HUES6 (cell line): ENCODE data around the gene ACOT6.
"Not testable (repeated sequence)": the region's sequence is repeated elsewhere in the genome, so short reads cannot be mapped to it uniquely, and the experiment has no call there.

Experiments
- H3K27ac ChIP-seq: 2 replicates; pipeline ENCODE4 v1.7.0; 2013; ENCODE audit warnings: low read depth, mild to moderate bottlenecking, low read length, inconsistent platforms
- H3K27me3 ChIP-seq: 2 replicates; pipeline ENCODE4 v1.6.1; 2013; ENCODE audit warnings: low read length; ENCODE audit not compliant: control insufficient read depth, insufficient read depth
- H3K36me3 ChIP-seq: 2 replicates; pipeline ENCODE4 v1.6.1; 2013; ENCODE audit warnings: low read length; ENCODE audit not compliant: control insufficient read depth, insufficient read depth
- H3K4me1 ChIP-seq: 2 replicates; pipeline ENCODE4 v1.6.1; 2013; ENCODE audit warnings: low read length; ENCODE audit not compliant: control insufficient read depth, insufficient read depth
- H3K4me3 ChIP-seq: 2 replicates; pipeline ENCODE4 v1.5.1; 2013; ENCODE audit warnings: low read depth, low read length
- H3K9ac ChIP-seq: one replicate; pipeline ENCODE4 v1.6.1; 2013; ENCODE audit warnings: mild to moderate bottlenecking, low read length
- H3K9me3 ChIP-seq: 2 replicates; pipeline ENCODE4 v1.6.1; 2013; ENCODE audit warnings: low read depth, low read length; ENCODE audit not compliant: control insufficient read depth, insufficient read depth

The ACOT6 gene

DNA sequence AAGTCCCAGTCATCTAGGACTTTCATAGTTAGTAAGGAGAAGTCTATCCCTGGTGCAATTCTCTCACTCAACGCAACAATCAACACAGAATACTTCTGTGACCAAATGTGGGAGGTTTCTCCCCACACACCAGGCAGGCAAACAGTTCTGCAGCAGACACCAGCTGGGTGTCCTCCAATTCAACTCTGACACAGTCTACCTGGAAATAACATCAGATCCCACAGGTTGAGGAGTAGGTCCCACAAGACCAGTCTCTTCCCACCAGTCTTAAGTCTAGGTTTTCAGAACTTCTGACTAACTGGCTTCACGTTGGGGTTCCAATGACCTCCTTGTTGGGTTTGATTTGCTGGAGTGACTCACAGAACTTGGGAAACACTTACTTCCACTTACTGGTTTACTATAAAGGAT is 14.8 kb downstream of the ACOT6 start:
- Histone ChIP-seq H3K27ac (no peak overlapping the region), H3K4me1 (no peaks in the 10 kb centered on the region), H3K4me3 (no peak overlapping the region), H3K27me3 (no peaks in the 10 kb centered on the region), H3K9me3 (0 out of 2 replicates have a peak, but pooled peaks cover 6% of the 10 kb centered on the region), H3K36me3 (no peaks in the 10 kb centered on the region), H3K9ac (no peak overlapping the region)

- peaks cover 5% of the 10 kb centered on the region; the same call in 1 of the 2 replicates for H3K4me1 ChIP-seq
- no peaks in the 10 kb centered on the region; the same call in 1 of the 2 replicates for H3K27me3 ChIP-seq
- no peaks in the 10 kb centered on the region for H3K9me3 ChIP-seq
- no peak overlapping the region for H3K9ac ChIP-seq
- H3K4me3 ChIP-seq, result no peak overlapping the region
- no peak overlapping the region for H3K27ac ChIP-seq
- no peaks in the 10 kb centered on the region for H3K36me3 ChIP-seq
Measured at GRCh38 chr14:73630009-73630780, 17.9 kb downstream of the ACOT6 start.

- no peaks in the 10 kb centered on the region for H3K36me3 ChIP-seq
- peak overlapping the region; percentile 74 for H3K9ac ChIP-seq
- H3K9me3 ChIP-seq, result no peaks in the 10 kb centered on the region
- H3K27ac ChIP-seq, result peak overlapping the region; percentile 64; the same call in 1 of the 2 replicates
- peaks cover 5% of the 10 kb centered on the region; the same call in 1 of the 2 replicates for H3K4me1 ChIP-seq
- H3K4me3 ChIP-seq, result peak overlapping the region; percentile 68
- no peaks in the 10 kb centered on the region; the same call in 1 of the 2 replicates for H3K27me3 ChIP-seq
Measured at GRCh38 chr14:73633116-73634010, 21.0 kb downstream of the ACOT6 start.

DNA sequence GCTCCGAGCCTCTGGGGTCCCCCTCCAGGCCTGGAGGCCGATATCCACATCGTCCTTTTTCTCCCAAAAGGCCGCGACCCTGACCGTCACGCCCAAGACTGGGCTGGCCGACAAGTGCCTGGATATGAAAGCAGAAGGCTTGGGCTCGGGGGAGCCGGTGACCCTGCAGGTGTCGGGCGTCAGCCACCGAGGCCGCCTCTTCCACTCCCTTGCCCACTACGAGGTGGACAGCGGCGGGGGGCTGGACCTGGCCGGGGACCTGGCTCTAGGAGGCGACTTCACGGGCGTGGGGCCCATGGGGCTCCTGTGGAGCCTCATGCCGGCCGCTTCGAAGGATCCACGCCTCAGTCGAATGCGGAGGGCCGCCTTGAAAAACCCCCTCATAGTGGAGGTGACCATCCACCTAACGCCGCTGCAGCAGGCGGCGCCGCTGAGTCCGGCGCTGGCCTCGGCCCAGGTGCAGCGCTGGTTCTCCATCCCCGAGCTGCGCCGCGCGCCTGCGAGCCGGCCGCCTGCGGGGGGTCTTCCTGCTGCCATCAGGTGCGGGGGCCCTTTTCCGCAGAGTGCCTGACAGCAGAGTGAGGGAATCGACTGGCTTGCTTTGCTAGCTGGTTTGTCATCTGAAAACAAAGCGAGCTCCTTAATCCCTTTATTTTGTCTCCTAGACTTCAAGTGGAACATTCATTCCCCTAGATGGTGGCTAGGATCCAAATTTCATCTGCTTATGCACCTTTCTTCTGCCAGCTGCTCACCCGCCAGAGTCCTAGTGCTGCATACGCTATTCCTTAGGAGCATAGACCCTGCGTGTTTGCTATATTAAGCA is 21.9 kb downstream of the ACOT6 start:
- H3K4me1 ChIP-seq, result peaks cover 5% of the 10 kb centered on the region; the same call in 1 of the 2 replicates
- H3K9ac ChIP-seq, result peak overlapping the region; percentile 74
- H3K36me3 ChIP-seq, result no peaks in the 10 kb centered on the region
- peak overlapping the region; percentile 68 for H3K4me3 ChIP-seq
- peak overlapping the region; percentile 64; the same call in 1 of the 2 replicates for H3K27ac ChIP-seq
- H3K9me3 ChIP-seq, result no peaks in the 10 kb centered on the region
- H3K27me3 ChIP-seq, result no peaks in the 10 kb centered on the region; the same call in 1 of the 2 replicates

- not testable (repeated sequence) for H3K9me3 ChIP-seq, H3K9ac ChIP-seq, H3K4me3 ChIP-seq, H3K4me1 ChIP-seq, H3K27me3 ChIP-seq, H3K36me3 ChIP-seq, H3K27ac ChIP-seq
Measured at GRCh38 chr14:73636355-73636754, 24.0 kb downstream of the ACOT6 start.

- no peak overlapping the region for H3K4me3 ChIP-seq
- no peaks in the 10 kb centered on the region for H3K9me3 ChIP-seq
- peaks cover 5% of the 10 kb centered on the region; the same call in 1 of the 2 replicates for H3K4me1 ChIP-seq
- no peak overlapping the region for H3K9ac ChIP-seq
- H3K27ac ChIP-seq, result no peak overlapping the region
- no peaks in the 10 kb centered on the region; the same call in 1 of the 2 replicates for H3K27me3 ChIP-seq
- no peaks in the 10 kb centered on the region for H3K36me3 ChIP-seq
Measured at GRCh38 chr14:73637830-73638229, 25.5 kb downstream of the ACOT6 start.

- H3K9ac ChIP-seq, result no peak overlapping the region
- no peaks in the 10 kb centered on the region for H3K9me3 ChIP-seq
- no peak overlapping the region for H3K4me3 ChIP-seq
- H3K36me3 ChIP-seq, result no peaks in the 10 kb centered on the region
- H3K27me3 ChIP-seq, result no peaks in the 10 kb centered on the region
- H3K27ac ChIP-seq, result no peak overlapping the region
- peaks cover 5% of the 10 kb centered on the region; the same call in 1 of the 2 replicates for H3K4me1 ChIP-seq
Measured at GRCh38 chr14:73640796-73641365, 28.6 kb downstream of the ACOT6 start.

DNA sequence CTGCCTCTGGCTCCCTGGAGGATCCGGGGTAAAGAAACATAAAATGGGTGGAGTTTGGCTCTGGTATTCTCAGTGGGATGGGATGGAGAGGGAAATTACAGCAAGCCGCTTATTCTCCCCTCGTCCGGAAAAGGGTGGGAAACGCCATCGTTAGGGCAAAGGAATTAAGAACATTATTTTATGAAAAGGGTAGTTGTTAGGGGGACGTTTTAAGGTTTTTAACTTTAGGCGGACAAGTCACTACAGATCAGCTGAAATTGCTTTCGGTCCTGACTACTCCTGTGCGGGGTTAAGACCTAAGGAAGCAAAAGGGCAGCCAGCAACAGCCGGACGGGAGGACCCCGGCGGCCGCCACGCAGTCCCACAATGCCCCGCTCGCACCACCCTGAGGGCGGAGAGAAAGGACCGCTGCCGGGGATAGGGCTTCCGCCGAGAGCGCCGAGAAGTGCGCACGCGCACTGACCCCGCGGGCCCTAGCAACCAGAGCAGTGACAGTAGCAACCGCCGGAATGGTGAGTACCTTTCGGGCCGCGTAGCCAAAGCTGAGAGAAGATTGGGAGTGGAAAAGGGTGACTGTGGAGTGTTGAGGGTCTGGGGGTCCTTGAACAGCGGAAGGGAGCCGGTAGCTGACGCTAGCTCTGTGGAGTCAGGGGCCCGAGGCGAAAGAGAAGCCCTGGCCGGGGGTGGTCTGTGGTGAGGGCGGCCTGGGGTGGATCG is 32.4 kb downstream of the ACOT6 start, which contains the start of gene DNAL1:
DNAL1 (plus strand) TSS at position 456 of the 717 bp plus-strand sequence; CDS start at position 510, 54 bp downstream.
- H3K4me3 ChIP-seq, result peak within 1 kb of the TSS; percentile 73
- H3K9ac ChIP-seq, result peak within 1 kb of the TSS; percentile 61
- H3K36me3 ChIP-seq, result no peaks in the 10 kb centered on the region
- H3K27me3 ChIP-seq, result no peaks in the 10 kb centered on the region
- no peak within 1 kb of the TSS for H3K27ac ChIP-seq
- peaks cover 5% of the 10 kb centered on the region; the same call in 1 of the 2 replicates for H3K4me1 ChIP-seq
- H3K9me3 ChIP-seq, result no peaks in the 10 kb centered on the region

DNA sequence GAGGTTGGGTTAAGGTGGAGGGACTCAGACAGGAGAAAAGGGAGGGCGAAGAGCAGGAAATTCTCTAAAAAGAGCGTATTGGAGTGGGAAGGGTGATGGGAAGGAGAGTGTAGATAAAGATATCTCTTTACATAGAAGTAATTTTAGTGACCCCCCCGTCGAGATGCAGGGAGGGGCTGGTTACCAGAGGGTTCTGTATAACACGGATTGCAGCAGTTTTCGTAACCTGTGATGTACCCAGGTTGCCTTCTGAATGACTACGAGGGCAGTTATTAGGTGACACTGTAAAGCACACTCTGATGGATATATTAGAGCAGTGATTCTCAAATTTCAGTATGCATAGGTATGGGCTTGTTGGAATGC is 32.9 kb downstream of the ACOT6 start:
- Histone ChIP-seq H3K27me3 (no peaks in the 10 kb centered on the region), H3K36me3 (no peaks in the 10 kb centered on the region), H3K4me3 (peak overlapping the region; percentile 73), H3K27ac (no peak overlapping the region), H3K9ac (peak overlapping the region; percentile 51), H3K4me1 (peaks cover 5% of the 10 kb centered on the region; the same call in 1 of the 2 replicates), H3K9me3 (no peaks in the 10 kb centered on the region)
